ENCODE data around the gene MATN1.
"Not testable (repeated sequence)": the region's sequence is repeated elsewhere in the genome, so short reads cannot be mapped to it uniquely, and the experiment has no call there.

The MATN1 gene

GRCh38 chr1:30723331-30723755, at the start of gene MATN1:
Gene MATN1 (minus strand): TSS chr1:30723585. CDS start chr1:30723551, 34 bp downstream.
- DNase-seq: no peak

GRCh38 chr1:30771005-30771404, 47.6 kb upstream of the MATN1 start:
- DNase-seq: no peak

GRCh38 chr1:30770150-30770549, 46.8 kb upstream of the MATN1 start:
- DNase-seq: no peak

GRCh38 chr1:30768830-30769718, 45.7 kb upstream of the MATN1 start:
- no peak for DNase-seq

GRCh38 chr1:30768159-30768829, 44.9 kb upstream of the MATN1 start:
- DNase-seq: no peak

- DNase-seq: not testable (repeated sequence)
Measured at GRCh38 chr1:30766948-30767347, 43.6 kb upstream of the MATN1 start.

GRCh38 chr1:30765556-30766434, 42.4 kb upstream of the MATN1 start:
- DNase-seq: no peak

- DNase-seq: no peak
Measured at GRCh38 chr1:30764939-30765555, 41.7 kb upstream of the MATN1 start.

- no peak for DNase-seq
Measured at GRCh38 chr1:30764396-30764795, 41.0 kb upstream of the MATN1 start.

- DNase-seq: no peak
Measured at GRCh38 chr1:30763651-30764248, 40.4 kb upstream of the MATN1 start.

GRCh38 chr1:30762930-30763650, 39.7 kb upstream of the MATN1 start:
- DNase-seq: no peak

GRCh38 chr1:30762152-30762929, 39.0 kb upstream of the MATN1 start:
- no peak for DNase-seq

GRCh38 chr1:30761381-30762151, 38.2 kb upstream of the MATN1 start:
- no peak for DNase-seq

- no peak for DNase-seq
Measured at GRCh38 chr1:30760596-30761324, 37.4 kb upstream of the MATN1 start.

- no peak for DNase-seq
Measured at GRCh38 chr1:30759718-30760281, 36.4 kb upstream of the MATN1 start.

GRCh38 chr1:30758785-30759380, 35.5 kb upstream of the MATN1 start:
- no peak for DNase-seq

- no peak for DNase-seq
Measured at GRCh38 chr1:30758121-30758688, 34.8 kb upstream of the MATN1 start.
